Upper lobe of left lung (tissue), 6 donors: ENCODE measurements around the gene FETUB. TPM values are rescaled to one million over a fixed set of nuclear protein-coding genes. Genes with fewer than 3 reads are reported as not detected.

Source experiments
- ATAC-seq, 2 donors: fragments of 200-7000 bp; cut with Tn5 transposase; one replicate each; pipeline ENCODE4 v1.9.1; 2022; ENCODE audit warnings: mild to moderate bottlenecking in 2 of 2, moderate library complexity in 2 of 2; ENCODE audit not compliant: low FRiP score in 2 of 2
- DNase-seq, 2 donors: peaks; one replicate each; pipeline ENCODE4 v3.0.0-alpha.2; 2019 to 2020
- H3K27ac ChIP-seq, 4 donors: fragments of 200-600 bp; sonication (generic); one replicate each; pipeline ENCODE4 v1.5.1; 2016 to 2019
- H3K27me3 ChIP-seq, 4 donors: fragments of 200-600 bp; sonication (generic); one replicate each; pipeline ENCODE4 v1.5.1; 2017 to 2019
- H3K36me3 ChIP-seq, 4 donors: fragments of 200-600 bp; sonication (generic); one replicate each; pipeline ENCODE4 v1.5.1; 2016 to 2019
- H3K4me1 ChIP-seq, 4 donors: fragments of 200-600 bp; sonication (generic); one replicate each; pipeline ENCODE4 v1.5.1; 2018 to 2019
- H3K4me3 ChIP-seq, 4 donors: fragments of 200-600 bp; sonication (generic); one replicate each; pipeline ENCODE4 v1.5.1; 2017 to 2019; ENCODE audit warnings: mild to moderate bottlenecking in 2 of 4, moderate library complexity in 1 of 4
- H3K9me3 ChIP-seq, 4 donors: fragments of 200-600 bp; sonication (generic); one replicate each; pipeline ENCODE4 v1.5.1; 2018 to 2019
- CTCF ChIP-seq, 6 experiments: fragments of 450-650 bp in 4 of 6; fragments of 200-600 bp in 2 of 6; sonication (generic) in 2 of 6; IDR thresholded peaks; one replicate each; pipeline ENCODE4 v1.5.1; 2016 to 2019; ENCODE audit warnings: antibody characterized with exemption in 6 of 6
- EP300 ChIP-seq, 4 donors: sonication (generic); formaldehyde crosslinking; IDR thresholded peaks; one replicate each; pipeline ENCODE4 v1.5.1; 2017; ENCODE audit warnings: antibody characterized with exemption in 4 of 4, control low read depth in 2 of 4
- POLR2A ChIP-seq, 4 donors: fragments of 450-650 bp; IDR thresholded peaks; one replicate each; pipeline ENCODE4 v1.5.1; 2016 to 2017; ENCODE audit warnings: antibody characterized with exemption in 4 of 4, mild to moderate bottlenecking in 2 of 4
- POLR2AphosphoS5 ChIP-seq, 2 donors: sonication (generic); formaldehyde crosslinking; IDR thresholded peaks; one replicate each; pipeline ENCODE4 v1.5.1; 2017; ENCODE audit warnings: antibody characterized with exemption in 2 of 2
- WGBS, 2 donors: methylation state at CpG; one replicate each; pipeline ENCODE4 v1.1.5; 2017 to 2018; 5-methylcytosine and 5-hydroxymethylcytosine counted together
- total RNA-seq, 6 donors: library from RNA; depleted of rRNA in 4 of 6; stranded (reverse); fragments of >200 nt in 4 of 6; gene quantifications; one replicate each; pipeline versions ENCODE4 v1.1.0 to v1.2.1, GENCODE V29; 2016 to 2021
- donor health status: DM: no; HTN: no; CAD: no; lungs with moderate emphysema.
- donor health status: DM: no; HTN: yes; CAD: no; lungs with severe emphysema.

The FETUB gene
- total RNA-seq, 6 donors from 2014 or later = not detected

GRCh38 chr3:186663361-186664118, 23.3 kb downstream of the FETUB start:
- H3K4me1 ChIP-seq = no peaks in the 10 kb centered on the region
- TF ChIP-seq POLR2AphosphoS5 (IDR thresholded peaks at IDR 0.05) (no peak), CTCF (IDR thresholded peaks at IDR 0.05) (no peak), POLR2A (IDR thresholded peaks at IDR 0.05) (no peak), EP300 (IDR thresholded peaks at IDR 0.05) (no peak)
- ATAC-seq (no peak), DNase-seq (no peak)
- WGBS, 2 donors = 44 to 55% methylated on average over 7 of the region's 7 CpGs
- no peaks in the 10 kb centered on the region for H3K36me3 ChIP-seq
- no peak overlapping the region for H3K27ac ChIP-seq
- H3K27me3 ChIP-seq = no peaks in the 10 kb centered on the region
- H3K4me3 ChIP-seq = no peak overlapping the region
- H3K9me3 ChIP-seq = no peaks in the 10 kb centered on the region

GRCh38 chr3:186664119-186664495, 23.9 kb downstream of the FETUB start:
- Histone ChIP-seq H3K27ac (no peak overlapping the region), H3K4me1 (no peaks in the 10 kb centered on the region), H3K36me3 (no peaks in the 10 kb centered on the region), H3K9me3 (no peaks in the 10 kb centered on the region), H3K4me3 (no peak overlapping the region), H3K27me3 (no peaks in the 10 kb centered on the region)
- ATAC-seq (no peak), DNase-seq (no peak)
- no peak for TF ChIP-seq POLR2AphosphoS5 (IDR thresholded peaks at IDR 0.05)
- no peak for TF ChIP-seq CTCF (IDR thresholded peaks at IDR 0.05)
- TF ChIP-seq POLR2A (IDR thresholded peaks at IDR 0.05) = no peak
- no peak for TF ChIP-seq EP300 (IDR thresholded peaks at IDR 0.05)

GRCh38 chr3:186664506-186664905, 24.3 kb downstream of the FETUB start:
- no peak overlapping the region for H3K27ac ChIP-seq
- TF ChIP-seq POLR2AphosphoS5 (IDR thresholded peaks at IDR 0.05) = no peak
- TF ChIP-seq POLR2A (IDR thresholded peaks at IDR 0.05) = no peak
- no peak for TF ChIP-seq CTCF (IDR thresholded peaks at IDR 0.05)
- H3K27me3 ChIP-seq = no peaks in the 10 kb centered on the region
- no peaks in the 10 kb centered on the region for H3K9me3 ChIP-seq
- 43 to 55% methylated on average over 2 to 4 of the region's 4 CpGs for WGBS, 2 donors
- H3K4me1 ChIP-seq = no peaks in the 10 kb centered on the region
- H3K36me3 ChIP-seq = no peaks in the 10 kb centered on the region
- no peak overlapping the region for H3K4me3 ChIP-seq
- ATAC-seq = peak in 1 of 2 donors; percentile 46
- no peak for DNase-seq

- TF ChIP-seq POLR2A (IDR thresholded peaks at IDR 0.05) (no peak), EP300 (IDR thresholded peaks at IDR 0.05) (no peak), POLR2AphosphoS5 (IDR thresholded peaks at IDR 0.05) (no peak), CTCF (IDR thresholded peaks at IDR 0.05) (no peak)
- ATAC-seq = no peak
- 88% methylated on average over 8 of the region's 8 CpGs for WGBS, 2 donors
- H3K36me3 ChIP-seq = no peaks in the 10 kb centered on the region
- no peaks in the 10 kb centered on the region for H3K9me3 ChIP-seq
- no peak within 1 kb of the TSS for H3K4me3 ChIP-seq
- H3K4me1 ChIP-seq = no peaks in the 10 kb centered on the region
- no peak within 1 kb of the TSS for H3K27ac ChIP-seq
- no peak for DNase-seq
- H3K27me3 ChIP-seq = no peaks in the 10 kb centered on the region
Observed at GRCh38 chr3:186665625-186666188, 25.5 kb downstream of the FETUB start, which contains the start of gene HRG. Gene HRG (plus strand): TSS chr3:186666014. CDS start chr3:186666032, 18 bp downstream.

- H3K27ac ChIP-seq = no peak overlapping the region
- no peak overlapping the region for H3K4me3 ChIP-seq
- TF ChIP-seq POLR2A (IDR thresholded peaks at IDR 0.05) = no peak
- TF ChIP-seq CTCF (IDR thresholded peaks at IDR 0.05) = no peak
- TF ChIP-seq EP300 (IDR thresholded peaks at IDR 0.05) = no peak
- no peak for TF ChIP-seq POLR2AphosphoS5 (IDR thresholded peaks at IDR 0.05)
- no peaks in the 10 kb centered on the region for H3K9me3 ChIP-seq
- DNase-seq (no peak), ATAC-seq (no peak)
- no peaks in the 10 kb centered on the region for H3K4me1 ChIP-seq
- no peaks in the 10 kb centered on the region for H3K36me3 ChIP-seq
- no peaks in the 10 kb centered on the region for H3K27me3 ChIP-seq
- WGBS, 2 donors = 75 to 78% methylated on average over 6 of the region's 6 CpGs
Observed at GRCh38 chr3:186668426-186668825, 28.2 kb downstream of the FETUB start.
